Right cardiac atrium (tissue), 5 donors: ENCODE data around the gene PRDX1. TPM values are rescaled to one million over a fixed set of nuclear protein-coding genes. Genes with fewer than 3 reads are reported as not detected.

Experiments
- ATAC-seq, 2 donors: fragments of 200-7000 bp; cut with Tn5 transposase; one replicate each; pipeline versions ENCODE4 v1.8.0 to v1.9.1; 2020; ENCODE audit warnings: moderate library complexity in 2 of 2, mild to moderate bottlenecking in 1 of 2
- DNase-seq, 3 donors: peaks; one replicate each; pipeline ENCODE4 v3.0.0-alpha.2; 2020
- H3K27ac ChIP-seq: one replicate; pipeline ENCODE4 v1.5.1; 2013; ENCODE audit warnings: mild to moderate bottlenecking, low read length, control low read depth, moderate library complexity
- H3K27me3 ChIP-seq: one replicate; pipeline ENCODE4 v1.6.1; 2013; ENCODE audit not compliant: control insufficient read depth, insufficient read depth
- H3K4me1 ChIP-seq: one replicate; pipeline ENCODE4 v1.6.1; 2013; ENCODE audit warnings: low read length; ENCODE audit not compliant: control insufficient read depth, insufficient read depth
- H3K4me3 ChIP-seq: one replicate; pipeline ENCODE4 v1.5.1; 2013; ENCODE audit warnings: low read length, control low read depth
- H3K9me3 ChIP-seq: one replicate; pipeline ENCODE4 v1.6.1; 2013; ENCODE audit warnings: low read length; ENCODE audit not compliant: control insufficient read depth
- WGBS: extraction: QIAGEN DNeasy Blood & Tissue Kit; methylation state at CpG from one replicate; pipeline ENCODE4 v1.1.7; 2013; 5-methylcytosine and 5-hydroxymethylcytosine counted together
- intact Hi-C, 4 donors: fragments of 100-400 bp; cut with DNase I; formaldehyde crosslinking; loops; one replicate each; pipeline versions ENCODE4 v1.11.0 to v1.14.0; 2022 to 2023
- long read RNA-seq, 4 donors: library from polyadenylated mRNA; unstranded; transcript quantifications; one replicate each; pipeline ENCODE4 v2.0.0, GENCODE V29; 2020 to 2021
- polyA plus RNA-seq: library from polyadenylated mRNA; stranded (reverse); fragments of 200-250 nt; gene quantifications from one replicate; pipeline ENCODE4 v1.2.3, GENCODE V29; 2013
- total RNA-seq, 4 donors: library from RNA; stranded (reverse); fragmentation: NEBNext Ultra II Directional; extraction: Animal tissue kit (Norgen Biotek cat#: 25700); gene quantifications; one replicate each; pipeline ENCODE4 v1.2.1, GENCODE V29; 2021
- donor health status: healthy with polysubstance abuse.
- donor health status: DM: no; HTN: yes; CAD: no.
- donor health status: DM: no; HTN: no; CAD: no.
- donor health status: DM: no; HTN: yes; CAD: no; lungs with severe emphysema.
- donor health status: DM: yes; HTN: yes; CAD: no.

PRDX1 gene
- total RNA-seq, result 100 to 1,000 TPM; 548 to 884 (median 710) TPM
- polyA plus RNA-seq, result 1,153 TPM
- long read RNA-seq, donor 1, transcript PRDX1-202 (6 exons, 1,021 nt), result major isoform, 333 of 354 reads
- long read RNA-seq, donor 1, partial matches to known transcripts, result 7 of 354 reads
- long read RNA-seq, donor 1, other reads (novel, unspliced or antisense), result 13 of 354 reads
- long read RNA-seq, donor 2, transcript PRDX1-202 (6 exons, 1,021 nt), result major isoform, 269 of 282 reads
- long read RNA-seq, donor 2, partial matches to known transcripts, result 7 of 282 reads
- long read RNA-seq, donor 2, other reads (novel, unspliced or antisense), result 5 of 282 reads
- long read RNA-seq, donor 3, transcript PRDX1-202 (6 exons, 1,021 nt), result major isoform, 352 of 367 reads
- long read RNA-seq, donor 3, partial matches to known transcripts, result 5 of 367 reads
- long read RNA-seq, donor 3, other reads (novel, unspliced or antisense), result 8 of 367 reads
- long read RNA-seq, donor 4, transcript PRDX1-202 (6 exons, 1,021 nt), result major isoform, 246 of 263 reads
- long read RNA-seq, donor 4, partial matches to known transcripts, result 4 of 263 reads
- long read RNA-seq, donor 4, other reads (novel, unspliced or antisense), result 11 of 263 reads

DNA sequence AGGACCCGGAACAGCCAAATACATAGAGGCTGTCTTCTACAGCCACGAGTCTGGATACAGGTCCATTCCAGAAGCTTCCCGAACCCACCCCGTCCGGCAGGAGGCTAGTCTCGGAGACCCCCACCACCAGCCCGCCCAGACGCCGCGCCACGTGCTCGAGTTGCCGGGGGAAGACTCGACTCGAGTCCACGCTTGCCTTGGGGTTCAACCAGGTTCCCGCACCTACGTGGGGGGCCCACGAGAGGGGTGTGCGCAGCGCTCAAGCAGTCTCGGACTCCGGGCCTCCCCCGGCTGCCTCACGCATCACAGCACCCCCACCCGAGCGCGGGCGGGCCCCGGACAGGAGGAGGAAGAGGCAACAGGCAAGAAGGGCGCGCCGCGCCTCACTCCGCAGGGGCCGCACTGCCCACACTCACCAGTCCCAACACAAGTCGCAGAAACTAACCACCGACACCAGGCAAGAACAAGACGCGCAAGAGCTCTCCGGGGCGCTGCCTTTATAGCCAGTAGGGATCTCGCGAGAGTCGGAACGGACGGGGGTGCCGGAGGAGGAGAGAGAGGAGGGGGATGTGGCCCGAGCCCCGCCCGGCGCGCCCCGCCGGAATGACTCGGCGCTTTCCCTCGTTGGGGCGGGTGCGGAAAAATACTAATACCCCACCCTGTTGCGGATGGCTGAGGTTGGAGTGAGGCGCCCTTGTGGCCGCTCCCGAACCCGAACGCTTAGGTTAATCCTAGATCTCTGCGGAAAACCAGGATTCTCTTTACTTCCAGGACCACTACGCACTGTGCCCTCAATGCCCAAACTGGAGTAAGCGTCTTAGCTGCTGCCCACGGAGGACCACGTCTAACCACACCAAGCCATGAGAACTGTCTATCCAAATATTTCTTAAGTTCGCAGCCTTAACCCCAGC is at the start of gene PRDX1:
Gene PRDX1, minus strand, starts transcription at position 472 of the 911 bp plus-strand sequence. CDS start 2,841 bp downstream, outside the sequence.
- WGBS, result under 1% methylated on average over 72 of the region's 72 CpGs

DNA sequence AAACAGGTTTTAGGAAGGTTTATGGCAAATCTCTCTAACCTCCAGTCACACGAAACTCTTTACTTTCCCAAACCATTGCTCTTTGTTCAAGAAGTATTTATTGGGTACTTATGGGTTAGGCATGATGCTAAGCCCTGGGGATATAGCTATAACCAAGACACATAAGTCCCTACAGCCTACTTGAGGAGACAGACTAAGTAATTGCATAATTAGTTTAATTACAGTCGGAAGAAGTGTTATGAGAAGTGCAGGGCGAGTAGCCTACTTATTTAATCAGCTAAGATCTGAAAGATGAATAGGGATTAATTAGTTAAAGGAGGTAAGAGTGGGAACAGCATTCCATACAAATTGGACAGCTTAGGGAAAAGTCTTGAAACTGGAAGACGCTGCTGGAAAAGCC is 48.9 kb upstream of the PRDX1 start:
- H3K4me1 ChIP-seq, result peaks cover 2% of the 10 kb centered on the region
- ATAC-seq (no peak), DNase-seq (no peak)
- no peak overlapping the region for H3K4me3 ChIP-seq
- no peak overlapping the region for H3K27ac ChIP-seq
- intact Hi-C loops, result loop anchor here (2.0 to 10.0 kb wide), 5 partner anchors 53 to 216 kb away; no protein-coding TSS in a partner anchor
- H3K27me3 ChIP-seq, result no peaks in the 10 kb centered on the region
- H3K9me3 ChIP-seq, result no peaks in the 10 kb centered on the region
- WGBS, result 85% methylated on average over 4 of the region's 4 CpGs

More for the DNA sequence above, at the start of gene PRDX1:
- Histone ChIP-seq H3K9me3 (no peaks in the 10 kb centered on the region), H3K4me1 (no peaks in the 10 kb centered on the region), H3K27me3 (no peaks in the 10 kb centered on the region), H3K4me3 (peak within 1 kb of the TSS; percentile 65), H3K27ac (peak within 1 kb of the TSS; percentile 99)
- intact Hi-C loops, result no loop called here
- DNase-seq (peak; percentile 98 to 99 (median 98)), ATAC-seq (peak; percentile 97)

DNA sequence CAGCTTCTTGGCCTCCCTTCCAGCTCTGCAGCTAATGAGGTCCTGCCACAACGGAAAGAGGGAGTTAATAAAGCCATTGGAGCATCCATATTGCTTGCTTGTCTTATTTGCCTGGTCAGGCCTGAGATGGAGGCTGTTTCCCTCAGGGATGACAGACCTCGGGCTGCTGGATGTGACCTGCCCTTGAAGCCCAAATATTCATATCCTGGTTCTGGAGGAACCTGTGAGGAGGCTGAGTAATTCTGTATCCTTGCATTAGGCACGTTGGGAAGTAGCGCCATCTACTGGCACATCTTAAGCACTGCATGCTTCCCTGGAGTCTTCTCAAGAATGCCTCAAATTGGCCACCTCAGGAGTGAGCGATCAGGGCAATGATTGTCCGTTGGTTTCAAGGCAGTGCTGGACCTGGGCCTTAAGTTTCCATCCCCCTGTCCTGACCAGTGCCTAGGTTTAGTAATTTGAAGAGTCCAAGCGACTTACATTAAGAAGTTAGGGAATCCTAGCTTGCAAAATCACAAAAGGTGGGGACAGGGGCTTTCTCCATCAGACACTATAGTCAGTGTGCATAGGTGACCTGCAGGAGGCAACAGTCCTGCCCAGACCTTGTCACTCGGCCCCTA is 48.4 kb upstream of the PRDX1 start:
- peak; percentile 57 to 81 (median 78) for DNase-seq
- WGBS, result 16% methylated on average over 8 of the region's 8 CpGs
- no peaks in the 10 kb centered on the region for H3K27me3 ChIP-seq
- H3K9me3 ChIP-seq, result no peaks in the 10 kb centered on the region
- no peak overlapping the region for H3K27ac ChIP-seq
- H3K4me1 ChIP-seq, result peaks cover 2% of the 10 kb centered on the region
- peak; percentile 60 to 68 for ATAC-seq
- no peak overlapping the region for H3K4me3 ChIP-seq
- intact Hi-C loops, result loop anchor here (2.0 to 10.0 kb wide), 8 partner anchors 53 to 215 kb away; no protein-coding TSS in a partner anchor

DNA sequence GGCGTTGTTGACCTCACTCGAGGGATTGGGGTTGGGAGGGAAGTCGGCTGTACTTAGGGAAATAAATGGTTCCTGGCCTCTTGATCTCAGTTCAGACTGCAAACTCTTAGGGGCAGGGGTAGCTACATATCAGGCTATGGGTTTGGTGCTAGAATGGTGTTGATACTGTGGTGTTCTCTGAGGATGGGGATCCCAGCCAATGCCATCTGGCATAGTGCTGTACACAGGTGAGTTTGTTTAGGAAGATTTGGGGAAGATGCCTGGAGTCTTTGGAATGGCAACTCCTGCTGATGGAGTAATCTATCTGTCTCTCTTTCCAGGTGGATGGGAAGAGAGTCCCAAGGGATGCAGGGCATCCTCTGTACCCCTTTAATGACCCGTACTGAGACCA is 47.9 kb upstream of the PRDX1 start:
- 40% methylated on average over 4 of the region's 4 CpGs for WGBS

DNA sequence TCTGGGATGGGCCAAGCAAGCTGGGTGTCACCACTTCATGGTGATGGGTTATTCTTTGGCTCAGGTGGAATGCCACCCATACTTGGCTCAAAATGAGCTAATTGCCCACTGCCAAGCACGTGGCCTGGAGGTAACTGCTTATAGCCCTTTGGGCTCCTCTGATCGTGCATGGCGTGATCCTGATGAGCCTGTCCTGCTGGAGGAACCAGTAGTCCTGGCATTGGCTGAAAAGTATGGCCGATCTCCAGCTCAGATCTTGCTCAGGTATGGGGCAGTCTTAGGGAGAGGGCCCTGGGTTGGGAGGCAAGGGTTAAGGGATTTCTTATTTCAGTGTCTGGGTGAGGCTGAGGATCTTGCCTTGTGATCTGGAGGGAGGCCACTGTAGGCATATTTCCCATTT is 46.7 kb upstream of the PRDX1 start:
- Histone ChIP-seq H3K27me3 (no peaks in the 10 kb centered on the region), H3K9me3 (no peaks in the 10 kb centered on the region), H3K27ac (no peak overlapping the region), H3K4me1 (peaks cover 2% of the 10 kb centered on the region), H3K4me3 (no peak overlapping the region)
- intact Hi-C loops, result loop anchor here in 3 of 4 donors (5.0 to 10.0 kb wide), 3 partner anchors 54 to 211 kb away; no protein-coding TSS in a partner anchor
- ATAC-seq (no peak), DNase-seq (no peak)
- WGBS, result 72% methylated on average over 4 of the region's 4 CpGs

More for the DNA sequence above, 47.9 kb upstream of the PRDX1 start:
- Histone ChIP-seq H3K27ac (no peak overlapping the region), H3K9me3 (no peaks in the 10 kb centered on the region), H3K4me3 (no peak overlapping the region), H3K27me3 (no peaks in the 10 kb centered on the region), H3K4me1 (peaks cover 2% of the 10 kb centered on the region)
- intact Hi-C loops, result loop anchor here in 3 of 4 donors (5.0 to 10.0 kb wide), 3 partner anchors 55 to 212 kb away; no protein-coding TSS in a partner anchor
- ATAC-seq, result no peak
- no peak for DNase-seq

DNA sequence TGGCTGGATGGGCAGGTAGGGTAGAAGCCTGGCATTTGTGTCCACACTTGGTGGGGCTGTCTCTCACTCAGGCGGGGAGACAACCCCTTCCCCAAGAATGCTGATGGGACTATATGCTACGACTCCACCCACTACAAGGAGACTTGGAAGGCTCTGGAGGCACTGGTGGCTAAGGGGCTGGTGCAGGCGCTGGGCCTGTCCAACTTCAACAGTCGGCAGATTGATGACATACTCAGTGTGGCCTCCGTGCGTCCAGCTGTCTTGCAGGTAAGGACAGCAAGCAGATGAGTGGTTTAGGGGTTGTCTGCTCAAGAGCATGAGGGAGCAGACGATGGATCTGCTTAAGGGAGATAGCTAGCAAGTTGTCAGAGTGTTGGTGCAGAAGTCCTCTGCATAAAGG is 46.2 kb upstream of the PRDX1 start:
- H3K4me3 ChIP-seq, result no peak overlapping the region
- H3K4me1 ChIP-seq, result peaks cover 2% of the 10 kb centered on the region
- ATAC-seq, result no peak
- no peak overlapping the region for H3K27ac ChIP-seq
- H3K9me3 ChIP-seq, result no peaks in the 10 kb centered on the region
- no peak for DNase-seq
- WGBS, result 89% methylated on average over 7 of the region's 7 CpGs
- H3K27me3 ChIP-seq, result no peaks in the 10 kb centered on the region
- intact Hi-C loops, result loop anchor here in 3 of 4 donors (5.0 to 10.0 kb wide), 3 partner anchors 53 to 211 kb away; no protein-coding TSS in a partner anchor

DNA sequence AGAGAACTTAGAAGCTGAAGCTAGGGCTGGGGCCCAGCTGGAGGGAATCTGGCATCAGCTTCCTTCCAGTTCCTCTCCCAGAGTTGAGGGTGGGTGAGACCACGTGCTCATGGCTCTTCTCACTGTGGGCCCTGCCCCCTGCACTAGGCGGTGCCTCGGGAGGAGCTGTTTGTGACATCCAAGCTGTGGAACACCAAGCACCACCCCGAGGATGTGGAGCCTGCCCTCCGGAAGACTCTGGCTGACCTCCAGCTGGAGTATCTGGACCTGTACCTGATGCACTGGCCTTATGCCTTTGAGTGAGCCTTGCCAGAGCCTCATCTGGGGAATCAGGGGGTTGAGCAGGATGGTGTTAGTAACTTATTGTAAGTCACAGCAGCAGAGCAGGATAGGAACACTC is 45.0 kb upstream of the PRDX1 start:
- DNase-seq (peak; percentile 79 to 91 (median 91)), ATAC-seq (peak; percentile 95 to 96)
- H3K4me1 ChIP-seq, result peaks cover 2% of the 10 kb centered on the region
- no peaks in the 10 kb centered on the region for H3K27me3 ChIP-seq
- no peak overlapping the region for H3K27ac ChIP-seq
- intact Hi-C loops, result loop anchor here in 3 of 4 donors (5.0 to 10.0 kb wide), 3 partner anchors 52 to 209 kb away; no protein-coding TSS in a partner anchor
- H3K9me3 ChIP-seq, result no peaks in the 10 kb centered on the region
- WGBS, result 18% methylated on average over 5 of the region's 5 CpGs
- H3K4me3 ChIP-seq, result no peak overlapping the region

DNA sequence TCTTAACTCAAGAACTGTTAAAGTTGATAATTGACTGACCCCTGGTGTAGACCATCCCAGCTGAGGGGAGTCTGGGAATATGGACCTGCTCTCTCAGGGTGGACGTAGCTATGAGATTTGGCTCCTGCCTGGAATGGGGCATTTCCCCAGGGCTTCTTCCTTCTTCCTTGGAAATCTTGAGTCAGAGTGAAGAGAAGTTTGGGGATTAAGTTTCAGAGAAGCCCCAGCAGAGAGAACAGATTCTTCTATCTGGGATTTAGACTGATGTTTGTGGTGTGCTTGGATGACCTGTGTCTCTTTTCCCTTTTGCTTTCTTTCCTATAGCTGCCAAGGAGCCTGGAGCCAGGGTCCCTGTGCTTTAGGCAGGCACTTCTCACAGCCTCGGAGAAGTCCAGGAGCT is 42.2 kb upstream of the PRDX1 start:
- DNase-seq (no peak), ATAC-seq (no peak)
- no peaks in the 10 kb centered on the region for H3K27me3 ChIP-seq
- no peaks in the 10 kb centered on the region for H3K9me3 ChIP-seq
- 76% methylated on average over 2 of the region's 2 CpGs for WGBS
- H3K27ac ChIP-seq, result no peak overlapping the region
- H3K4me3 ChIP-seq, result no peak overlapping the region
- intact Hi-C loops, result loop anchor here in 1 of 4 donors (10.0 kb wide), 1 partner anchor 49 kb away; no protein-coding TSS in a partner anchor
- peaks cover 2% of the 10 kb centered on the region for H3K4me1 ChIP-seq

DNA sequence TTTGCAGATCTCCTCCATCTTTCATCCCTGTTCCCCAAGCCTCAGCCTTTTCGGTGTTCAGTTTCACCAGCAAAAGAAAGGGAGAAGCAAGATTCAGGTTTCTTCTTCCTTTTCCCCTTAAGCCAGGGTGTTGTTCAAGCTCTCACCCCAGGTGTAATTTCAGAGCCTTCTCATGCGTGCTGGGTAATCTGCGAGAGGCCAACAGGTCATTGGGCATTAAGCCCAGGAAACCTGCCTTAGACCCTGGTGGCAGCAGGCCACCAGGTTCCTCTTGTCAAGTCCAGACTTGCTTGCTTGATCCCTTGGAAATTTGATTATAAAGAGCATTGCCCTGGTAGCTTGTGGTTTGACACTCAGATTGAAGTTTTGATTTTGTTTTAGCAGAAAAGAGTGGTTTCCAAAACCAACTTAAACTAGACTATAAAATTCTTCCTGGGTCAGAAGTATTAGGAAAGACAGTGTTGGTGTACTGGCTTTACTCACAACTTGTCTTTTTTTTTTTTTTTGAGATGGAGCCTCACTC is 35.8 kb upstream of the PRDX1 start:
- ATAC-seq (no peak), DNase-seq (no peak)
- 51% methylated on average over 3 of the region's 3 CpGs for WGBS
- Histone ChIP-seq H3K4me1 (no peaks in the 10 kb centered on the region), H3K27ac (no peak overlapping the region), H3K9me3 (no peaks in the 10 kb centered on the region), H3K4me3 (no peak overlapping the region), H3K27me3 (no peaks in the 10 kb centered on the region)
- intact Hi-C loops, result loop anchor here in 1 of 4 donors (5.0 kb wide), 1 partner anchor 45 kb away; no protein-coding TSS in a partner anchor

DNA sequence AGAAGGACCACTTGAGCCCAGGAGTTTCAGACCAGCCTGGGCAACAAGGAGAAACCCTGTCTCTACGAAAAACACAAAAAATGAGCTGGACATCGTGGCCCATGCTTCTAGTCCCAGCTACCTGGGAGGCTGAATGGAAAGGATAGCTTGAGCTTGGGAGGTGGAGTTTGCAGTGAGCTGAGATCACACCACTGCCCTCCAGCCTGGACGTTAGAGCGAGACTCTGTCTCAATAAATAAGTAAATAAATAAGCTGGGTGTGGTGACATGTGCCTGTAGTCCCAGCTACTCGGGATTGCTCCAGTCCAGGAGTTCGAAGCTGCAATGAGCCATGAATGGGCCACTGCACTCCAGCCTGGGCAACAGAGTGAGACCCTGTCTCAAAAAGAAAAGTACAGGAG is 32.5 kb upstream of the PRDX1 start:
- H3K4me1 ChIP-seq, result no peaks in the 10 kb centered on the region
- DNase-seq (no peak), ATAC-seq (no peak)
- H3K27ac ChIP-seq, result no peak overlapping the region
- no peaks in the 10 kb centered on the region for H3K9me3 ChIP-seq
- WGBS, result 83% methylated on average over 6 of the region's 6 CpGs
- intact Hi-C loops, result no loop called here
- no peaks in the 10 kb centered on the region for H3K27me3 ChIP-seq
- no peak overlapping the region for H3K4me3 ChIP-seq
